ENCODE results near the gene IBSP.

The IBSP gene

GRCh38 chr4:87799301-87800113 is at the start of gene IBSP:
TSS of gene IBSP (plus strand) at chr4:87799554. CDS start at chr4:87802362, 2,808 bp downstream.
- no peak for DNase-seq

DNA sequence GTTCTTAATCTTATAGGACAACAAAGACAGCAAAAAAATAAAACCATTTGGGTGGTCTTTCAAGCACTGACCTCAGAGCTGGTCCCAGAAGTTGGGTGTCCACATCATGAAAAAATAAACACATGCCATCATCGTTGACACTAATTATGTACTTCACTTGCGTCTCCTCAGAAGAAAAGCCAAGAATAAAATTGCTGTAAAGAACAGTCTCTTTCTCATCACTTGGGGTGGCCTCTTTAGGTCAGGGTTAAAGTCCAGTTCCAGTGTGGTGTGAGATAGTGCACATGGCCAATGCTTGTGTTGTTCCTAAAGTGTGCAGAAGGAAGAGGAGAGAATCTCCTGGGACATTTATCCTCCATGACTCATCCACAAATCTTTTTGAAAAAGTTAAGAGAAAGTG is 49.5 kb upstream of the IBSP start:
- no peak for DNase-seq

DNA sequence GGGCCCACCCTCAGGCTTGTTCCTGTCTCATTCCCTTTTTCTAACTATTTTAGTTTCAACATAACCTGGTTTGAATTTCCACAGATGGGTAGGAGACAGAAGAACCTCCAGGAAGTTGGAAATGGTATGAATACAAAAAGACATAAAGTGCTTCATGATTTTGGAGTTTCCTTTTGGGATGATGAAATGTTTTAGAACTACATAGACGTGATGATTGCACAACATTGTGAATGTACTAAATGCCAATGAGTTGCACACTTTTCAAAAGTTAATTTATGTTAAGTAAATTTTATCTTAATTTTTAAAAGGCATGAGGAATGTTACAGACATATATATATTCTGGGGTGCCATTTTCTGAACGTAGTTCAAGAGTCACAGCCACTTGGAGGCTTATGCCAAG is 41.1 kb upstream of the IBSP start:
- no peak for DNase-seq

DNA sequence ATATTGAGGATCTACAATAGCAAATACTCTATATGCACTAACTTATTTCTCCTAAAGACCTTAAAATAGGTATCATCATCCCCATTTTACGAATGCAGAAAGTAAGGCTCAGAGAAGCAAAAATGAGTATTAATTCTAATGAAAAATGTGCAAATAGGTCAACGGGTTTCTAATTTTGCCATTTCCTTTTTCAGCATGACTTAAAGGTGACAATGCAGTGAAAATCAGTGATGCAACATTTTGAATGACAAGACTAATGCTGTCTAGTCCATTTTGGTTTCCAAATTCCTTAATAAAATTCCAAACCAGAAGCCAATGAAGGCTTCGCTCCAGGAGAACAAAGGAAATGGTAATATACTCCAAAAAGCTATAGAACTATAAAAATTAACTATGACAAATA is 37.0 kb upstream of the IBSP start:
- DNase-seq, result no peak

GRCh38 chr4:87781569-87781968 is 17.8 kb upstream of the IBSP start:
- no peak for DNase-seq

- no peak for DNase-seq
Observed at GRCh38 chr4:87783781-87784180, 15.6 kb upstream of the IBSP start.

DNA sequence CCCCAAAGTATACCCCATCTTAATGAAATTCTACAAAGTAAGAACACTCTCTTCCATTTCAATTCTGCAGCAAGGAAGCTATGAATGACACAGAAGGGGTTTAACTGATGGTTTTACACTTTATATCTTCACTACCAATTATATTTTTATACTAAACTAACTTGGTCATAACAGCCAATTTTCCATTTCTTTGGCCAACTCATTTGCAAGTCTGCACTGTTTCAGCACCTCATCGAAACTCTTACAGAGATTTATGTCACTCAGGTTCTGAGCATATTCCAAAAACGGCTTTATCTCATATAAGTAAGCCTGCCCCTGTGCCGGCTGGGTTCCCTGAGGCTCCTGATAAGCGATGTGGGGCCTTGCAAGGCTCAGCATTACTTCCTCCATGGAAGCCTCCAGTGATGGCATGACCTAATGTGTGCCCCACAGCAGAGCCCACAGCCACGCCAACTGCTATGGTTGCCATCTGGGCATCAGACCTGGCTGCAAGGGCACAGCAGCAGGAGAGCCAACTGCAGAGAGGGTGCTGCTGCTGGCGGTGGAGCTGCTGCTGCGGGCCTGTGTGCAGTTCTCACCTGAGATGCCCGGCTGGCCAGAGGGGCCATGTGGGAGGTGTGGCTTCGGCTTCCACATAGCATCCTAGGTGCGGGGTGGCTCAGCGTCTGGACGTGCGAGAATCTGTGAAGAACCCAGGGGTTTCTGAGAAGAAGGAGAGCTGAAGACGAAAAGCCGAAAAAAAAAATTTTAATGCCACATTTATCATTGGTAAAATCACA is 13.4 kb upstream of the IBSP start:
- no peak for DNase-seq

DNA sequence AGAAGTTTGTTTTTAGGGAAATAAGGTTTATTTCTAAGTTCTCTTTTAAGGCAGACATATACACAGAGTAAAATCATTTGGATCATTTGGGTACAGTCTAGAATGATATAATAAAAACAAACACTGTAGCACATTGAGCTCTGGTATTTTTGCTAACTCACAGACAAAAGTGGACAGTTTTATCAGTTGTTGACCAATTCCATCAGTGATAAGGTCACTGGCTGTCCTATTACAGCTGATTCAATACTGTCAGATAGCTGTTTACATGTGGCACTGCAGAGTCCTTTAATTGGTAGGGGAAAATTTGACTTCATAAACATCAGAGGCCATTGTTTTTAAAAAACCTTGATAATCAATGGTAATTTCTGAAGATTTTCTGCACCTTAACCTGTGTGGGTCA is 3.5 kb downstream of the IBSP start:
- no peak for DNase-seq

DNA sequence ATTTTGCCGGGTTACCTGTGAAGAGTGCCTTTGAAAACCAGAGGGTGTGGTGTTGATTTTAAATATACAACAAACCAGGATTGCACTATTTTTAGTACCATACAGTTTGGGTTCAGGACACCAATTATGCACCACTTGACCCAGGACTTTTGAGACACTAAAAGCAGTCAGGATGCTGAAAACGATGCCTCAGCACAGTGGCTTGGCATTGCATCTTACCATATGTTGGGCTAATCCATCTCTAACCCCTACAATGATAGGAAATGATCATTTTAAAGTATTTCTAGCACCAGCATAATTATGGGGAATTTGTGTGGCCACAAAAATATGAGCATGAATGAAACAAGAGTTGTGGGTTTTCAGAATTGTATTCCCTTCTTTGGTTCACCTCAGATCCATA is 4.1 kb downstream of the IBSP start:
- DNase-seq, result no peak

- DNase-seq, result no peak
Observed at GRCh38 chr4:87804871-87805270, 5.5 kb downstream of the IBSP start.

DNA sequence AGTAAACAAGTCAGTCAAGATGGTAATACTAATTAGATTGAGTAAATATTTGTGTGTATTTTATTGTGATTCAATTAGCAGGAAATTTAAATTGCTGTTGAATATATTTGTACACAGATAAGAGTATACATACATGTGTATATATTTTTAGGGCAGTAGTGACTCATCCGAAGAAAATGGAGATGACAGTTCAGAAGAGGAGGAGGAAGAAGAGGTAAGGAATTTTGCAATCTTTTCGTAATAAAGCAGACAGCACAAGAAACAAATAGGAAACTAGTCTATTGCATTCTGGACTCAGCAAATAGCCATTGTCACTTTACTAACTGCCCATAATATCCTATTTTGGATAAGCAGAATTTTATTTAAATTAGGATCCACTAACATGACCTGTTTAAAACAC is 6.6 kb downstream of the IBSP start:
- no peak for DNase-seq

DNA sequence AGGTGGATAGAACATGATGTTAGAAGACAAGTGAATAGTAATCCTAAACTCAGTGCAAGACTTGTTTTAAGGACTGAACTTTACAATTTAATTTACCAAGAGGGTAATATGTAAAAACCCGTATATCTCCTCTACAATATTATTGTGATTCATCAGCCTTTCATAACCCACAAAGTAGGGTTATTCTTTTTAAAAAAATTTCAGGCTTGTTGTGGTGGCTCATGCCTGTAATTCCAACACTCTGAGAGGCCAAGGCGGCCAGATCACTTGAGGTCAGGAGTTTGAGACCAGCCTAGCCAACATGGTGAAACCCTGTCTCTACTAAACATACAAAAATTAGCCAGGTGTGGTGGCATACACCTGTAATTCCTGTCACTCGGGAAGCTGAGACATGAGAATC is 7.2 kb downstream of the IBSP start:
- DNase-seq, result no peak

GRCh38 chr4:87807402-87807801 is 8.0 kb downstream of the IBSP start:
- DNase-seq, result no peak

- no peak for DNase-seq
Observed at GRCh38 chr4:87811977-87812376, 12.6 kb downstream of the IBSP start.

- no peak for DNase-seq
Observed at GRCh38 chr4:87819281-87819919, 20.0 kb downstream of the IBSP start.

DNA sequence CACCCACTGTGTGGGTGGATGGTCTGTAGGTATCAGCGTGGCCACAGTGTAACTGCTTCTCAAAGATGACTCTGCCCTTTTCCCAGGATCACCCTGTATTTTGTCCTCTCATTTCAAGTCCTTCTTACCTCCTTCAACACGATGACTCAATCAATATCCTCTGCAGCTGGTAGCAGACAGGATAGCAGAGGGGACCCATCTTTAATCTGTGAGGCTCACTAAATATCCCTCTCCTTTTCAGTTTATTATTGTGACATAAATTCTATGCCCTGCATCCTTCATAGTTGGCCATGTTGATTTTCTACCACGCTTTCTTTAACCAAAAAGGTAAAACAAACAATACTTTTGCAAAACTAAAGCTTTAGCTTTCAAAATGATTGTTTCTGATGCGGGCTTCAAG is 23.8 kb downstream of the IBSP start:
- DNase-seq, result no peak

GRCh38 chr4:87823724-87824123 is 24.4 kb downstream of the IBSP start:
- DNase-seq, result no peak

DNA sequence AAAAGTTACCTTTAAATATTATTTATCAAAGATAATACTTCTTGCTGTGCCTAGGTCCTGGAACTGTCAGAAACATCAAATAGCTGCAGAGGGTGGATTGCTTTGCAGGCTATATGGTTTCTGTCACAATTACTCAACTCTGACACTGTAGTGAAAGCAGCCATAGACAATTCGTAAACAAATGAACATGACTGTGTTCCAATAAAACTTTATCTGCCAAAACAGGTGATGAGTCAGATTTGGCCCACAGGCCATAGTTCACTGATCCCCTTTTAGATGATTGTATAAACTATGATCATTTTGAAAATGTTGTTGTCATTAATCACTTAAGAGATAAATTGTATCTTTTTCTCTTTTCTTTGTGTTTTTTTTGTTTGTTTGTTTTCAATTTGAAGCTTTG is 25.0 kb downstream of the IBSP start:
- DNase-seq, result no peak

- no peak for DNase-seq
Observed at GRCh38 chr4:87832669-87833068, 33.3 kb downstream of the IBSP start, which contains the start of gene MEPE. TSS of gene MEPE (plus strand) at chr4:87832969. CDS start at chr4:87834715, 1,746 bp downstream.

DNA sequence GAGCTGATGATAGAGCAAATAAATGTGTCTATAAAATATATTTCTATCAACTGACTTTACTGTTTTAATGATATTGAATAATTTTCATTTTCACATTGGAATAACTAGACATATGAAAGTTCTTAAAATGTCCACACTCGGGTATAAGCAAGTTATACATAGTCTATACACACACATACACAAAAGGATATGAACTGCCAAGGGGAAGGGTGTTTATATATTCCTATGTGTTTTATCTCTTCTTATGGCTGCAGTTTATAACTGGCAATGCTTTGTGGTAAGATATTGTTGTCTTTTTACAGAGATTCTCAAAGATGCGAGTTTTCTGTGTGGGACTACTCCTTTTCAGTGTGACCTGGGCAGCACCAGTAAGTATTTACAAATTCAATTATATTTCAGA is 35.0 kb downstream of the IBSP start:
- DNase-seq, result no peak

- DNase-seq, result no peak
Observed at GRCh38 chr4:87835197-87835596, 35.8 kb downstream of the IBSP start.

GRCh38 chr4:87835743-87836142 is 36.4 kb downstream of the IBSP start:
- no peak for DNase-seq

- DNase-seq, result no peak
Observed at GRCh38 chr4:87838205-87838604, 38.9 kb downstream of the IBSP start.

All from NCI-H2171 treated with DMSO at 0.1 percent for 48 hours (cell line).